Thyroid gland (tissue), 4 donors: ENCODE measurements around the gene CYP46A1.

ENCODE experiments used
- CTCF ChIP-seq, 6 experiments: fragments of 200-600 bp in 3 of 6; fragments of 450-650 bp in 3 of 6; sonication (generic) in 3 of 6; IDR thresholded peaks; one replicate each; pipeline ENCODE4 v1.5.1; 2016 to 2019; ENCODE audit warnings: antibody characterized with exemption in 6 of 6, mild to moderate bottlenecking in 2 of 6, inconsistent platforms in 1 of 6, moderate library complexity in 1 of 6
- POLR2A ChIP-seq, 2 donors: fragments of 450-650 bp; IDR thresholded peaks; one replicate each; pipeline ENCODE4 v1.6.1; 2017; ENCODE audit warnings: antibody characterized with exemption in 2 of 2, mild to moderate bottlenecking in 2 of 2, moderate library complexity in 1 of 2

- TF ChIP-seq CTCF (IDR thresholded peaks at IDR 0.05) (no peak), POLR2A (IDR thresholded peaks at IDR 0.05) (no peak)
Observed at GRCh38 chr14:99740411-99740810, 56.3 kb downstream of the CYP46A1 start.
